Activated CD8-positive, alpha-beta T cell treated with anti-CD3 and anti-CD28 coated beads for 36 hours (primary cell): ENCODE results near the gene ANKS1B. TPM values are rescaled to one million over a fixed set of nuclear protein-coding genes. Genes with fewer than 3 reads are reported as not detected.

ENCODE experiments used
- ATAC-seq: fragments of 200-7000 bp; cut with Tn5 transposase; one replicate; pipeline ENCODE4 v1.10.0; 2021; ENCODE audit warnings: mild to moderate bottlenecking, moderate library complexity
- CTCF ChIA-PET: fragments of 350-600 bp; sonication (Branson Sonifier 250); formaldehyde crosslinking; loops from one replicate; lab custom pipeline; 2021; ENCODE audit warnings: antibody characterized with exemption; lab: Charles Lee
- POLR2A ChIA-PET: fragments of 350-600 bp; sonication (Branson Sonifier 250); formaldehyde crosslinking; loops from one replicate; lab custom pipeline; 2021; ENCODE audit warnings: antibody characterized with exemption; lab: Charles Lee
- DNase-seq: peaks from one replicate; pipeline ENCODE4 v3.0.0-alpha.2; 2020
- H3K27ac Mint-ChIP-seq: one replicate; pipeline ENCODE4 v1.8.0; 2021; ENCODE audit warnings: mild to moderate bottlenecking, mixed read lengths
- H3K27me3 Mint-ChIP-seq: one replicate; pipeline ENCODE4 v1.8.0; 2021; ENCODE audit warnings: mixed read lengths
- H3K36me3 Mint-ChIP-seq: one replicate; pipeline ENCODE4 v1.8.0; 2021; ENCODE audit warnings: low read depth, mixed read lengths
- H3K4me1 Mint-ChIP-seq: one replicate; pipeline ENCODE4 v1.8.0; 2021; ENCODE audit warnings: low read depth, mixed read lengths
- H3K4me3 Mint-ChIP-seq: one replicate; pipeline ENCODE4 v1.8.0; 2021; ENCODE audit warnings: mild to moderate bottlenecking, moderate library complexity, mixed read lengths
- H3K9me3 Mint-ChIP-seq: one replicate; pipeline ENCODE4 v1.8.0; 2021; ENCODE audit warnings: mixed read lengths
- intact Hi-C: fragments of 100-400 bp; cut with micrococcal nuclease; formaldehyde crosslinking; loops from one replicate; pipeline ENCODE4 v1.10.0; 2022
- total RNA-seq, 2 experiments: library from RNA; stranded (reverse); gene quantifications; one replicate each; pipeline ENCODE4 v1.2.3, GENCODE V29; 2021
- TF ChIP-seq, protein P1 (sequence below): fragments of 200-600 bp; IDR thresholded peaks from one replicate; pipeline ENCODE4 v1.8.0; 2022; ENCODE audit warnings: antibody characterized with exemption, mild to moderate bottlenecking

The ANKS1B gene
- total RNA-seq, 2 experiments from 2014 or later: 0.54 TPM; not detected in 1

GRCh38 chr12:99966429-99966828, 18.3 kb downstream of the ANKS1B start:
- Mint-ChIP-seq H3K27me3 (no peaks in the 10 kb centered on the region), H3K36me3 (no peaks in the 10 kb centered on the region), H3K27ac (no peak overlapping the region), H3K9me3 (no peaks in the 10 kb centered on the region), H3K4me1 (no peaks in the 10 kb centered on the region), H3K4me3 (no peak overlapping the region)
- ChIA-PET CTCF (no interaction called here), POLR2A (no interaction called here)
- TF ChIP-seq, protein P1, sequence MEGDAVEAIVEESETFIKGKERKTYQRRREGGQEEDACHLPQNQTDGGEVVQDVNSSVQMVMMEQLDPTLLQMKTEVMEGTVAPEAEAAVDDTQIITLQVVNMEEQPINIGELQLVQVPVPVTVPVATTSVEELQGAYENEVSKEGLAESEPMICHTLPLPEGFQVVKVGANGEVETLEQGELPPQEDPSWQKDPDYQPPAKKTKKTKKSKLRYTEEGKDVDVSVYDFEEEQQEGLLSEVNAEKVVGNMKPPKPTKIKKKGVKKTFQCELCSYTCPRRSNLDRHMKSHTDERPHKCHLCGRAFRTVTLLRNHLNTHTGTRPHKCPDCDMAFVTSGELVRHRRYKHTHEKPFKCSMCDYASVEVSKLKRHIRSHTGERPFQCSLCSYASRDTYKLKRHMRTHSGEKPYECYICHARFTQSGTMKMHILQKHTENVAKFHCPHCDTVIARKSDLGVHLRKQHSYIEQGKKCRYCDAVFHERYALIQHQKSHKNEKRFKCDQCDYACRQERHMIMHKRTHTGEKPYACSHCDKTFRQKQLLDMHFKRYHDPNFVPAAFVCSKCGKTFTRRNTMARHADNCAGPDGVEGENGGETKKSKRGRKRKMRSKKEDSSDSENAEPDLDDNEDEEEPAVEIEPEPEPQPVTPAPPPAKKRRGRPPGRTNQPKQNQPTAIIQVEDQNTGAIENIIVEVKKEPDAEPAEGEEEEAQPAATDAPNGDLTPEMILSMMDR: no peak
- intact Hi-C loops: no loop called here
- no peak for ATAC-seq
- DNase-seq: no peak

DNA sequence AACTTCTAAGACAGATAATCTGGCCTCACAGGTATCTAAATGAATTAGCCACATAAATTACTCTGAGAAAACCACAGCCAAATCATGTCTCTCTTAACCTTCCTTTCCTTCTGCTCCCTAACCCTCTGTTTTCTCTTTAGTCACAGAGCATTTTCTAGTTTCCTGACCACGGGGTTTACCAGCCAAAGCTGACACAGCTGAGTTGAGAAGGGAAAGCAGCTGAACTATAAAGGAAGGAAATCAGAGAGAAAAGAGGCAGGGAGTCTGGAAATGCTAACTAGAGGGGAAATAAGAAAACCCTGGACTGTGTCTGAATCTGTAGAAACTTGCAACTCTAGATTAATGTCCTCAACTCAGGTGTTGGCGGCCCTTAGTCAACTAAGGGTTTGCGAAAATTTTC, 24.4 kb downstream of the ANKS1B start:
- Mint-ChIP-seq H3K27me3 (no peaks in the 10 kb centered on the region), H3K27ac (no peak overlapping the region), H3K4me1 (no peaks in the 10 kb centered on the region), H3K36me3 (no peaks in the 10 kb centered on the region), H3K9me3 (no peaks in the 10 kb centered on the region), H3K4me3 (no peak overlapping the region)
- DNase-seq: no peak
- ChIA-PET CTCF (no interaction called here), POLR2A (no interaction called here)
- no peak for ATAC-seq
- TF ChIP-seq, protein P1: no peak
- intact Hi-C loops: no loop called here

DNA sequence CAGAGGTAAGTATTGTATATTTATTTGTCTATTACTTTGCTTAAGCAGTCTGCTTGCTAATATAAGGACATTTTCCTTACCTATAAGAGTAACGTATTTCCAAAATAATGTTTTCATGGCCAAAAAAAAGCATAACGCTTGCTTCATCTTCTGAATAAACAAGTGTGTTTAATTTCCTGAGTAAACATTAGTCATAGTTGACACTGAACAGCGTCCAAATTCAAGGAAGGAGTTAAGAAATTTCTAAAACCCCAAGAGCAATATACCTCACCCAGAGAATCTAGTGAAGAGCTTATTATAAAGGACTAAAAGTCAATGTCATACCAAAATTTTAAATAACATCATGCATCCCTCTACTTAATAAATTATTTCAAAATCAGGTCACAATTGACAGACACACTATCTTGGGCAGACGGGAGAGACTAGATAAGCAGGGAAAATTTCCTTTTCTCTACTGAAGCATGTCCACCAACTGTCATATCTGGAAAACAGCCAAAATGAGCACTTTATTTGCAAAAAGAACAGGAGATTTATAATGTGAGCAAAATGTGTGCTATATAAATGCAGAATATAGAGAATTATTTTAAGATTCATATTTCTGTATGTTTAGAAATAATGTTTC, 25.1 kb downstream of the ANKS1B start:
- no peaks in the 10 kb centered on the region for H3K4me1 Mint-ChIP-seq
- TF ChIP-seq, protein P1: no peak
- CTCF ChIA-PET: no interaction called here

GRCh38 chr12:99957866-99958466, 26.8 kb downstream of the ANKS1B start:
- no peak overlapping the region for H3K27ac Mint-ChIP-seq
- H3K4me3 Mint-ChIP-seq: no peak overlapping the region
- no peaks in the 10 kb centered on the region for H3K27me3 Mint-ChIP-seq
- ChIA-PET POLR2A (no interaction called here), CTCF (no interaction called here)
- DNase-seq (no peak), ATAC-seq (no peak)
- H3K9me3 Mint-ChIP-seq: no peaks in the 10 kb centered on the region
- intact Hi-C loops: no loop called here
- H3K36me3 Mint-ChIP-seq: no peaks in the 10 kb centered on the region
- no peaks in the 10 kb centered on the region for H3K4me1 Mint-ChIP-seq
- TF ChIP-seq, protein P1: no peak

More for the DNA sequence above, 25.1 kb downstream of the ANKS1B start:
- DNase-seq: no peak
- POLR2A ChIA-PET: no interaction called here
- no peaks in the 10 kb centered on the region for H3K9me3 Mint-ChIP-seq
- H3K4me3 Mint-ChIP-seq: no peak overlapping the region
- no peak overlapping the region for H3K27ac Mint-ChIP-seq
- no peaks in the 10 kb centered on the region for H3K36me3 Mint-ChIP-seq
- H3K27me3 Mint-ChIP-seq: no peaks in the 10 kb centered on the region
- intact Hi-C loops: no loop called here
- ATAC-seq: no peak

DNA sequence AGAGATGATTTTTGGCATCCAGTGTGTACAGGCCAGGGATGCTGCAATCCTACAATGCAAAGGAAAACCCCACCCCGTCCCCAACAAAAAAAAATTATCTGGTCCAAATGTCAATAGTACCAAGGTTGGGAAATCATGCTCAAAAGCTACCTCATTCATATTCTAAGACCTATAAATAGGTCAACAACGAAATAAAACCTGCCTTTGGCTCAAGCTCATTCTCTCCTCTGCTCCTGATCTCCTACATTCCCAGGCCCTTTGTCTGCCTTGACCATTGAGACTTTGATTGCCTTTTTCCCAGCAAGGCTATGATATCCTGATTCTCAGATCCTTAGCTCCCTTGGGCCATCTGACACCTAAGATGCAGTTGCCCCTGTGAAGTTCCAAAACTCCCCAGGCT, 30.0 kb downstream of the ANKS1B start:
- H3K36me3 Mint-ChIP-seq: no peaks in the 10 kb centered on the region
- no peak overlapping the region for H3K27ac Mint-ChIP-seq
- TF ChIP-seq, protein P1: no peak
- H3K9me3 Mint-ChIP-seq: no peaks in the 10 kb centered on the region
- no peak overlapping the region for H3K4me3 Mint-ChIP-seq
- no peaks in the 10 kb centered on the region for H3K4me1 Mint-ChIP-seq
- intact Hi-C loops: no loop called here
- no peaks in the 10 kb centered on the region for H3K27me3 Mint-ChIP-seq
- ChIA-PET CTCF (interaction anchor here (0.6 to 1.0 kb wide), 2 partner anchors 10 to 559 kb away, joined by 3 read pairs; no protein-coding TSS in a partner anchor), POLR2A (no interaction called here)
- DNase-seq: no peak
- no peak for ATAC-seq
